GM19452 (cell line): Measurements from ENCODE around the gene DYNLT2.
A peak's percentile ranks its signal among the peaks of the same experiment; 100 is the strongest.

Source experiments
- ATAC-seq: cut with Tn5 transposase; IDR thresholded peaks from one replicate; pipeline ENCODE4 v1.9.1; 2021; ENCODE audit not compliant: unreplicated experiment

Gene DYNLT2

GRCh38 chr6:169751242-169752073, at the start of gene DYNLT2, which contains the start of gene ERMARD:
TSS of gene DYNLT2 (minus strand) at chr6:169751572. CDS start at chr6:169751458, 114 bp downstream.
TSS of gene ERMARD (plus strand) at chr6:169751622. CDS start at chr6:169751658, 36 bp downstream.
- ATAC-seq: peak; percentile 94

- ATAC-seq: no peak
These were observed 49.5 kb upstream of the DYNLT2 start for GRCh38 chr6:169800668-169801395.

GRCh38 chr6:169800116-169800667, 48.8 kb upstream of the DYNLT2 start:
- ATAC-seq: no peak

- no peak for ATAC-seq
These were observed 48.1 kb upstream of the DYNLT2 start for GRCh38 chr6:169799474-169799926.

GRCh38 chr6:169798764-169799473, 47.5 kb upstream of the DYNLT2 start:
- ATAC-seq: no peak

- ATAC-seq: no peak
These were observed 43.8 kb upstream of the DYNLT2 start for GRCh38 chr6:169795196-169795595.

GRCh38 chr6:169794317-169795055, 43.1 kb upstream of the DYNLT2 start:
- no peak for ATAC-seq

GRCh38 chr6:169793408-169793807, 42.0 kb upstream of the DYNLT2 start:
- no peak for ATAC-seq

- ATAC-seq: no peak
These were observed 41.1 kb upstream of the DYNLT2 start for GRCh38 chr6:169792306-169793015.

- no peak for ATAC-seq
These were observed 40.4 kb upstream of the DYNLT2 start for GRCh38 chr6:169791721-169792131.

GRCh38 chr6:169789944-169790927, 38.9 kb upstream of the DYNLT2 start:
- ATAC-seq: peak; percentile 96

- ATAC-seq: no peak
These were observed 38.0 kb upstream of the DYNLT2 start for GRCh38 chr6:169789146-169789943.

- ATAC-seq: no peak
These were observed 37.4 kb upstream of the DYNLT2 start for GRCh38 chr6:169788809-169789145.

- no peak for ATAC-seq
These were observed 36.4 kb upstream of the DYNLT2 start for GRCh38 chr6:169787797-169788196.

- no peak for ATAC-seq
These were observed 35.0 kb upstream of the DYNLT2 start for GRCh38 chr6:169786349-169786748.

- ATAC-seq: no peak
These were observed 34.2 kb upstream of the DYNLT2 start for GRCh38 chr6:169785566-169785965.

- no peak for ATAC-seq
These were observed 33.5 kb upstream of the DYNLT2 start for GRCh38 chr6:169784821-169785340.
